HepG2 (cell line): ENCODE data around the gene MIDN. TPM values are rescaled to one million over a fixed set of nuclear protein-coding genes. Genes with fewer than 3 reads are reported as not detected.

Experiments
- AGO2 ChIP-seq: fragments of 200-400 bp; formaldehyde crosslinking; optimal IDR thresholded peaks from 2 replicates; pipeline ENCODE3; 2017; ENCODE audit warnings: mild to moderate bottlenecking, low read depth, low read length, moderate library complexity
- DR1 ChIP-seq: sonication (generic); formaldehyde crosslinking; IDR thresholded peaks from 2 replicates; pipeline ENCODE4 v1.8.0; 2021; ENCODE audit warnings: mild to moderate bottlenecking, missing genetic modification reagents, inconsistent platforms
- EZH2 ChIP-seq: conservative IDR thresholded peaks from 2 replicates; pipeline ENCODE4 v1.6.1; 2012; ENCODE audit warnings: mild to moderate bottlenecking, low read depth, low read length, moderate library complexity
- KLF13 ChIP-seq: sonication (generic); formaldehyde crosslinking; IDR thresholded peaks from 2 replicates; pipeline ENCODE4 v1.4.0; 2020; ENCODE audit warnings: mild to moderate bottlenecking, missing genetic modification reagents
- KLF6 ChIP-seq: IDR thresholded peaks from 2 replicates; pipeline ENCODE4 v1.8.0; 2016; ENCODE audit warnings: missing biosample characterization, missing genetic modification reagents
- LCORL ChIP-seq, 2 experiments: fragments of 450-650 bp in 1 of 2; sonication (generic) in 1 of 2; formaldehyde crosslinking in 1 of 2; IDR thresholded peaks; 2 replicates each; pipeline versions ENCODE4 v1.5.0 to v1.6.1; 2017 to 2020; ENCODE audit warnings: antibody characterized with exemption in 1 of 2, missing genetic modification reagents in 1 of 2
- MBD4 ChIP-seq: IDR thresholded peaks from 2 replicates; pipeline ENCODE4 v1.6.1; 2012; ENCODE audit warnings: low read length, inconsistent platforms, borderline replicate concordance
- MIER3 ChIP-seq: IDR thresholded peaks from 2 replicates; pipeline ENCODE4 v1.6.1; 2016; ENCODE audit warnings: missing compliant biosample characterization, borderline replicate concordance
- MLLT10 ChIP-seq: sonication (generic); formaldehyde crosslinking; IDR thresholded peaks from 2 replicates; pipeline ENCODE4 v1.4.0; 2020; ENCODE audit warnings: missing genetic modification reagents
- PTBP1 ChIP-seq: fragments of 200-400 bp; formaldehyde crosslinking; IDR thresholded peaks from 2 replicates; pipeline ENCODE4 v1.6.1; 2018; ENCODE audit warnings: low read length, low read depth; ENCODE audit not compliant: poor library complexity, severe bottlenecking
- SATB2 ChIP-seq: sonication (generic); formaldehyde crosslinking; IDR thresholded peaks from 2 replicates; pipeline ENCODE4 v1.5.0; 2020; ENCODE audit warnings: missing genetic modification reagents
- U2AF1 ChIP-seq: fragments of 200-400 bp; formaldehyde crosslinking; optimal IDR thresholded peaks from 2 replicates; pipeline ENCODE3; 2017; ENCODE audit warnings: mild to moderate bottlenecking, low read depth, low read length
- ZBED4 ChIP-seq: sonication (generic); formaldehyde crosslinking; IDR thresholded peaks from 2 replicates; pipeline ENCODE4 v1.4.0; 2020; ENCODE audit warnings: missing genetic modification reagents, borderline replicate concordance
- ZMAT5 ChIP-seq: sonication (generic); formaldehyde crosslinking; IDR thresholded peaks from 2 replicates; pipeline ENCODE4 v1.5.0; 2020; ENCODE audit warnings: mild to moderate bottlenecking, low read depth, missing genetic modification reagents, borderline replicate concordance
- ZNF362 ChIP-seq: sonication (generic); formaldehyde crosslinking; IDR thresholded peaks from 2 replicates; pipeline ENCODE4 v1.4.0; 2020; ENCODE audit warnings: missing genetic modification reagents, mild to moderate bottlenecking, borderline replicate concordance
- ZNF577 ChIP-seq: sonication (generic); formaldehyde crosslinking; IDR thresholded peaks from 2 replicates; pipeline ENCODE4 v1.4.0; 2020; ENCODE audit warnings: mild to moderate bottlenecking, low read depth, missing genetic modification reagents, borderline replicate concordance
- ZNF609 ChIP-seq: sonication (generic); formaldehyde crosslinking; IDR thresholded peaks from 2 replicates; pipeline ENCODE4 v1.4.0; 2020; ENCODE audit warnings: mild to moderate bottlenecking, missing genetic modification reagents, borderline replicate concordance
- ZNF879 ChIP-seq: sonication (generic); formaldehyde crosslinking; IDR thresholded peaks from 2 replicates; pipeline ENCODE4 v1.8.1; 2023; ENCODE audit warnings: missing genetic modification reagents
- polyA plus RNA-seq, 8 experiments: library from polyadenylated mRNA; depleted of rRNA in 3 of 8; stranded (reverse) in 7 of 8; unstranded in 1 of 8; fragments of >200 nt; fragmentation: Illumina TruSeq in 4 of 8; extraction: Trizol in 4 of 8; gene quantifications; 2 replicates each; pipeline versions ENCODE4 v1.2.1 to v1.2.3, GENCODE V29; 2011 to 2016; ENCODE audit warnings: low read depth in 4 of 8, missing spikeins in 1 of 8, mixed read lengths in 1 of 8; ENCODE audit not compliant: insufficient read depth in 1 of 8
- total RNA-seq, 5 experiments: library from RNA; depleted of rRNA; stranded (reverse); fragments of >200 nt; fragmentation: Illumina TruSeq; extraction: Trizol; gene quantifications; 2 replicates each; pipeline ENCODE4 v1.2.3, GENCODE V29; 2016; ENCODE audit warnings: low read depth in 1 of 5

Gene MIDN
- total and polyA plus RNA-seq, 2 of the 13 experiments (the other 11 are each of a cell fraction or from before 2014, with no cell fraction given) = 8.4 to 18.0 TPM

GRCh38 chr19:1264801-1265614, 16.6 kb downstream of the MIDN start (continued):
- TF ChIP-seq PTBP1 (no peak), ZMAT5 (CRISPR knock-in tag) (no peak), ZBED4 (CRISPR knock-in tag) (peak; percentile 88; the same call in 1 of the 2 replicates), EZH2 (no peak), AGO2 (peak; percentile 17), DR1 (CRISPR knock-in tag) (no peak), MBD4 (no peak), ZNF609 (CRISPR knock-in tag) (peak; percentile 65), U2AF1 (no peak), ZNF577 (CRISPR knock-in tag) (no peak), SATB2 (no peak), ZNF879 (CRISPR knock-in tag) (no peak), KLF13 (CRISPR knock-in tag) (peak; percentile 76; the same call in 1 of the 2 replicates), MIER3 (CRISPR knock-in tag) (peak; percentile 78), ZNF362 (CRISPR knock-in tag) (no peak; the same call in 1 of the 2 replicates), LCORL (IDR thresholded peaks at IDR 0.05) (peak; percentile 74; the same call in 1 of the 2 replicates), LCORL (CRISPR knock-in tag; IDR thresholded peaks at IDR 0.05) (peak; percentile 99), KLF6 (0 out of 2 replicates have a peak, but pooled peaks have one; percentile 56), MLLT10 (CRISPR knock-in tag) (no peak)
